Natural killer cell treated with Interleukin-12 subunit alpha and Interleukin-12 subunit beta and Interleukin-15 and Interleukin-18, amount 100 ng/mL, for 72 hours (primary cell): ENCODE results near the gene CDKAL1. TPM values are rescaled to one million over a fixed set of nuclear protein-coding genes. Genes with fewer than 3 reads are reported as not detected.
"Not testable (repeated sequence)": the region's sequence is repeated elsewhere in the genome, so short reads cannot be mapped to it uniquely, and the experiment has no call there.

Source experiments
- ATAC-seq, 2 donors: fragments of 150-1000 bp; cut with Tn5 transposase in 1 of 2; sonication (Bioruptor Pico), chemical (Tn5 transposase) in 1 of 2; 2 replicates each; pipeline ENCODE4 v1.10.0; 2021
- DNase-seq: peaks from one replicate; pipeline ENCODE4 v3.0.0; 2022; ENCODE audit warnings: low spot score
- H3K27ac Mint-ChIP-seq, 2 donors: 1 replicate in 1 of 2; 2 replicates in 1 of 2; pipeline ENCODE4 v1.8.0; 2022; ENCODE audit warnings: mixed read lengths in 2 of 2, mild to moderate bottlenecking in 1 of 2, moderate library complexity in 1 of 2
- H3K27me3 Mint-ChIP-seq, 2 donors: 1 replicate in 1 of 2; 2 replicates in 1 of 2; pipeline ENCODE4 v1.8.0; 2022; ENCODE audit warnings: mixed read lengths in 2 of 2
- H3K36me3 Mint-ChIP-seq: one replicate; pipeline ENCODE4 v1.8.0; 2022; ENCODE audit warnings: mixed read lengths
- H3K4me1 Mint-ChIP-seq, 2 donors: 1 replicate in 1 of 2; 2 replicates in 1 of 2; pipeline ENCODE4 v1.8.0; 2022; ENCODE audit warnings: low read depth in 2 of 2, mixed read lengths in 2 of 2, mild to moderate bottlenecking in 1 of 2
- H3K4me3 Mint-ChIP-seq: one replicate; pipeline ENCODE4 v1.8.0; 2022; ENCODE audit warnings: mixed read lengths
- H3K9me3 Mint-ChIP-seq: 2 replicates; pipeline ENCODE4 v1.8.0; 2022; ENCODE audit warnings: mixed read lengths
- total RNA-seq, 2 donors: library from RNA; stranded (reverse); gene quantifications; one replicate each; pipeline ENCODE4 v1.2.3, GENCODE V29; 2022

The CDKAL1 gene
- total RNA-seq, 2 donors from 2014 or later = 33.7 to 43.8 TPM

GRCh38 chr6:20921578-20921977 lies 387.3 kb downstream of the CDKAL1 start:
- Mint-ChIP-seq H3K4me3 (no peak overlapping the region), H3K27ac (no peak overlapping the region), H3K27me3 (no peaks in the 10 kb centered on the region), H3K4me1 (peaks cover 6 to 21% of the 10 kb centered on the region in 2 donors), H3K9me3 (no peaks in the 10 kb centered on the region), H3K36me3 (peaks cover 6% of the 10 kb centered on the region)
- ATAC-seq (no peak), DNase-seq (no peak)

GRCh38 chr6:20922743-20923142 lies 388.5 kb downstream of the CDKAL1 start:
- Mint-ChIP-seq H3K27ac (no peak overlapping the region), H3K9me3 (no peaks in the 10 kb centered on the region), H3K4me1 (peaks cover 6 to 21% of the 10 kb centered on the region in 2 donors), H3K27me3 (no peaks in the 10 kb centered on the region), H3K4me3 (no peak overlapping the region), H3K36me3 (peaks cover 6% of the 10 kb centered on the region)
- DNase-seq (no peak), ATAC-seq (no peak)

DNA sequence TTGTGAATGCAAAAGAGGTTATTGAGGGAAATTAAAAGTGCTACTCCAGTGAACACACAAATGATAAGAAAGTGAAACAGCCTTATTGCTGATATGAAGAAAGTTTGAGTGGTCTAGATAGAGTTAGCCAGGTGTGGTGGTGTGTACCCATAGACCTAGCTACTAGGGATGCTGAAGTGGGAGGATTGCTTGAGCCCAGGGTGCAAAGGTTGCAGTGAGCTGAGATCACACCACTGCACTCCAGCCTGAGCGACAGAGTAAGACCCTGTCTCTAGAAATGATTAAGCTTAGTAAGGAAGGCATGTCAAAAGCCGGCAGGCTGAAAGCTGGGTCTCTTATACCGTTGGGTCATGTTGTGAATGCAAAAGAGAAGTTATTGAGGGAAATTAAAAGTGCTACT lies 389.8 kb downstream of the CDKAL1 start:
- not testable (repeated sequence) for H3K9me3 Mint-ChIP-seq, H3K36me3 Mint-ChIP-seq, DNase-seq, H3K27ac Mint-ChIP-seq, H3K27me3 Mint-ChIP-seq, H3K4me3 Mint-ChIP-seq
- ATAC-seq = peak in 1 of 2 donors; percentile 18
- peaks cover 6 to 17% of the 10 kb centered on the region in 2 donors for H3K4me1 Mint-ChIP-seq

DNA sequence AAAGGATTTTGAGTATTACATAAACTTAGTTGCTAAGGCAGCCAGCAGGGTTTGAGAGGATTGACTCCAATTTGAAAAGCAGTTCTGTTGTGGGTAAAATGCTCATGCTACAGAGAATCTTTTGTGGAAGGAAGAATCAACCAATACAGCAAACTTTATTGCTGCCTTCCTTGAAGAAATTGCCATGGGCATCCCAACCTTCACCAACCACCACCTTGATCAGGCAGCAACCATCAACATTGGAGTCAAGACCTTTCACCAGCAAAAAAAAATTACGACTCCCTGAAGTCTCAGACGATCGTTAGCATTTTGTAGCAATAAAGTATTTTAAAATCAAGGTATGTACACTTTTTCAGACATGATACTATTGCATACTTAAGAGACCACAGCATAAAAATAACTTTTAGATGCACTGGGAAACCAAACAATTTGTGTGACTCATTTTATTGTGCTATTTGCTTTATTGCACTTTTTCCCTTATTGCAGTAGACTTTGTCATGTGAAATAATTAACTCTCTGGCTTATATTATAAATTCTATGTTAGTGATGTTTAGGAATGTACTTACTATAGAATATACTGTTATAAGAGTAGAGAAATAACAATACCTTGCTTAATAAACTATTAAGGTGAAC lies 390.8 kb downstream of the CDKAL1 start:
- H3K9me3 Mint-ChIP-seq = no peaks in the 10 kb centered on the region
- no peak overlapping the region for H3K4me3 Mint-ChIP-seq
- DNase-seq (no peak), ATAC-seq (no peak)
- H3K27me3 Mint-ChIP-seq = no peaks in the 10 kb centered on the region
- peaks cover 6% of the 10 kb centered on the region for H3K36me3 Mint-ChIP-seq
- H3K4me1 Mint-ChIP-seq = peaks cover 6 to 11% of the 10 kb centered on the region in 2 donors
- H3K27ac Mint-ChIP-seq = no peak overlapping the region

DNA sequence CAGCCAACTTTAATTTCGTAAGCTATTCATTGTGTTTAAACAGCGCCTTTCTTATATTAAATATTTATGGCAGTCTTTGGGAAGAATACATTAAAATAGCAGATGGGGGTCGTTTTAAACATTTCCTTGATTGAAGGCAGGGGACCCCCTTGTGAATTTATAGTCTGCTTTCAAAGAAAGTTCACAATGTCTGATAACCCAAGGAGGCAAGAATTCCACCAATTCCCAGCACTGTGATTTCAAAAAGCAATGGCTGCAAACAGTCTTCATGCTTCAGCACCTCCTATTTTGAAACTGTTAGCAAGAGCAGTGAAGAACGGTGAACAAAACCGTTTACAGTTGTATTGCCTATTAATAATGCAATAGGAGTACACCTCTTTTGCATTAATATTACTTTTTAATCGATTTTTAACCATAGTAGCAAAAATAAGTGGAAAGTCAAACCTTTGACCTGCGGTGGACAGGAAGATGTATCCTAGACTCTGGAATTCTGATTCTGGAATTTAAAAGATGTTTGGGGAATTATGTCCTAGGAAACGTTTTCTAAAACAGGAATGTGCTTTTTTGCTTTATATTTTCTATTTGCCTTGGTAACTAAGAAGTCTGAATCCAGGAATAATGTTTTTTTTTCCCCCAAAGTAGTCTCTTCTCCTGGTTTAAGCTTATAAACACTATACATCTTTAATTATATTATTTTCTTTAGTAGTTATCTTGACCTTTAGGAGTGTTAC lies 393.0 kb downstream of the CDKAL1 start:
- ATAC-seq = no peak
- peaks cover 6 to 10% of the 10 kb centered on the region in 2 donors for H3K4me1 Mint-ChIP-seq

GRCh38 chr6:20929283-20929682 lies 395.0 kb downstream of the CDKAL1 start:
- no peak overlapping the region for H3K4me3 Mint-ChIP-seq
- DNase-seq (no peak), ATAC-seq (no peak)
- no peak overlapping the region for H3K27ac Mint-ChIP-seq
- peaks cover 4% of the 10 kb centered on the region for H3K36me3 Mint-ChIP-seq
- no peaks in the 10 kb centered on the region for H3K9me3 Mint-ChIP-seq
- H3K4me1 Mint-ChIP-seq = peaks cover 0 to 3% of the 10 kb centered on the region in 2 donors
- H3K27me3 Mint-ChIP-seq = no peaks in the 10 kb centered on the region

More for the DNA sequence above, 393.0 kb downstream of the CDKAL1 start:
- Mint-ChIP-seq H3K27ac (no peak overlapping the region), H3K36me3 (peaks cover 6% of the 10 kb centered on the region), H3K4me3 (no peak overlapping the region), H3K27me3 (no peaks in the 10 kb centered on the region), H3K9me3 (no peaks in the 10 kb centered on the region)
- DNase-seq = no peak

DNA sequence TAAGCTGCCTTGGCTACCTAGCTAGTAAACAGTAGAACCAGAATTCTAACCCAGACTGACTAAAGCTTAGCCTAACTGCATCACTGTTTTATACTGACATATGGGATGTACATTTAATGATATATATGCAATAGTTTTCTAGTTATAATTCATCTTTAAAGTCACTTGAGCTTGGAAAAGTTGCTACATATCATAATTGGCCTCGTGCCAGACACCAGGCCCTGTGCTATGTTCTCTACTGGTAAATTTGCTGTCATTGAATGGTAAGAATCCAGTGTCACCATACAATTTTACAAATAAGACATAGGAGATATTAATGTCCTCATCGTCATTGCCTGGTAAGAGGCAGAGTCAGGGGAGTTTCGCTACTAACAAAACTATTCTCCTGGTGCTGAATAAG lies 396.8 kb downstream of the CDKAL1 start:
- no peaks in the 10 kb centered on the region for H3K4me1 Mint-ChIP-seq
- H3K4me3 Mint-ChIP-seq = no peak overlapping the region
- no peaks in the 10 kb centered on the region for H3K27me3 Mint-ChIP-seq
- no peak overlapping the region for H3K27ac Mint-ChIP-seq
- ATAC-seq = no peak
- no peaks in the 10 kb centered on the region for H3K9me3 Mint-ChIP-seq
- no peaks in the 10 kb centered on the region for H3K36me3 Mint-ChIP-seq
- no peak for DNase-seq

DNA sequence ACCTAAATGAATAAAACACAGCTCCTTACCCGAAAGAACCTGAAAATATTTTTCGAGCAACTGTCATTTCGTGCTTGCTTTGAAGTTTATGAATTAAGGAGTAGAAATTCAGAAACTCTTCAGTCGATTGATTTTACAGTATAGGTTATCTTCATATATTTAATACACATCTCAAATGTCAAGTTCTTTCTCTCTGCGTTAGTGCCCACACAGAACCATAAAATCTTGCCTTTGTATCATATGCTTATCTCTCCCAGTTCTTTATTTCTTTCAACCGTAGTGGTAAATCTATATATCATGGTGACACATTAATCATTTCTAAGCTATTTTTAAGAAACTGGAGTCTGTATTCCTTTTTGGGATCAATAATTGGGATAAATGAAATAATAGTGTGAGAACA lies 397.5 kb downstream of the CDKAL1 start:
- no peaks in the 10 kb centered on the region for H3K27me3 Mint-ChIP-seq
- no peaks in the 10 kb centered on the region for H3K36me3 Mint-ChIP-seq
- no peak overlapping the region for H3K27ac Mint-ChIP-seq
- H3K9me3 Mint-ChIP-seq = no peaks in the 10 kb centered on the region
- no peaks in the 10 kb centered on the region for H3K4me1 Mint-ChIP-seq
- no peak overlapping the region for H3K4me3 Mint-ChIP-seq
- DNase-seq = no peak
- ATAC-seq = no peak

- Mint-ChIP-seq H3K9me3 (no peaks in the 10 kb centered on the region), H3K36me3 (no peaks in the 10 kb centered on the region), H3K27me3 (no peaks in the 10 kb centered on the region), H3K4me3 (no peak overlapping the region), H3K4me1 (no peaks in the 10 kb centered on the region), H3K27ac (no peak overlapping the region)
- DNase-seq (no peak), ATAC-seq (no peak)
Measured at GRCh38 chr6:20932284-20932683, 398.0 kb downstream of the CDKAL1 start.

DNA sequence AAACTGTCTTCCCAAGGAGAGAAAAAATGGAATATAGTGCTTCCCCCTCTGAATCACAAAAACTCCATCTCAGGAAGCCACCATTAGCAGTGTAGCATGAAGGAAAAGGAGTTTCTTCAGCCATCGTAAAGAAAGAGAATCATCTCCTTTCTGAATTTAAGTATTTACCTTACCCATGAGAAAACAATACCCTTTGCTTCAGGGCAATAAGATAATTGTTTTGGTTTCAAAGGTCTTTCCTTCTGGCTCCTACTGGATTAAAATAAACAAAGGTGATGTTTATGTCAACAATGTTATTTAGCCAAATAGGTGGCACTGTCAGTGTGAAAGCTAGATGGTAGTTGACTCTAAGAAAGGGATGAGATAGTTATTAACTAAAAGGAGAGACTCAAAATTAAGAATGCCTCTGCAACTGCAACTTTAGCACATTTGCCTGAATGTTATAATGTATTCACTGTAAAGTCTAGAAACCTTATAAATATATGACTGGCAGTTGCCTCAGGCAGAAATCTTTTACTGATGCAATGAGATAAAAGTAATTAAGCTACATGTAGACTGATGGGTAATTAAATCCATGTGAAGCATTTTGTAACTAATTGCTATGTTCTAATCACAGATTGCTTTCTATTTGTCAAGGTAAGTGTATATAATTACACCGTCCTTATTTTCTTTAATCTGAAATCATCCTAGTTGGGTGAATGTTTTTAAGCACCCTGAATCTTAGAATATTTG lies 399.0 kb downstream of the CDKAL1 start:
- ATAC-seq (no peak), DNase-seq (no peak)
- no peaks in the 10 kb centered on the region for H3K36me3 Mint-ChIP-seq
- H3K27ac Mint-ChIP-seq = no peak overlapping the region
- no peaks in the 10 kb centered on the region for H3K27me3 Mint-ChIP-seq
- no peaks in the 10 kb centered on the region for H3K4me1 Mint-ChIP-seq
- no peaks in the 10 kb centered on the region for H3K9me3 Mint-ChIP-seq
- H3K4me3 Mint-ChIP-seq = no peak overlapping the region

DNA sequence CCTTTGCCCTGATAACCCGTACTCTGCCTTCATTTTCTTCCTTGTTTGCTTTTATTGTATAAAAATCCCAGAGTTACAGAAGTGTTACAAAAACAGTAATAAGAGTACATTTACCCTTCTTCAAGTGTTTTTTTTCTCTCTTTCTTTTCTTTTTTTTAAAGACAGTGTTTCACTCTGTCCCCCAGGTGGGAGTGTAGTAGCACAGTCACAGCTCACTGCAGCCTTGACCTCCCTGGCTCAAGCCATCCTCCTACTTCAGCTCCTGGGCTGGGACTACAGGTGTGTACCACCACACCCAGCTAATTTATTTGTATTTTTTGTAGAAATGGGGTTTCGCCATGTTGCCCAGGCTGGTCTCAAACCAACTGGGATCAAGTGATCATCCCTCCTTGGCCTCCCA lies 402.7 kb downstream of the CDKAL1 start:
- Mint-ChIP-seq H3K9me3 (no peaks in the 10 kb centered on the region), H3K27ac (no peak overlapping the region), H3K4me3 (no peak overlapping the region), H3K27me3 (no peaks in the 10 kb centered on the region), H3K4me1 (peaks cover 5% of the 10 kb centered on the region in 2 donors), H3K36me3 (no peaks in the 10 kb centered on the region)
- DNase-seq (no peak), ATAC-seq (no peak)

GRCh38 chr6:20939161-20939775 lies 405.0 kb downstream of the CDKAL1 start:
- no peak overlapping the region for H3K4me3 Mint-ChIP-seq
- peaks cover 5 to 9% of the 10 kb centered on the region in 2 donors for H3K4me1 Mint-ChIP-seq
- no peaks in the 10 kb centered on the region for H3K27me3 Mint-ChIP-seq
- DNase-seq (no peak), ATAC-seq (no peak)
- peaks cover 6% of the 10 kb centered on the region for H3K9me3 Mint-ChIP-seq
- peaks cover 16% of the 10 kb centered on the region for H3K36me3 Mint-ChIP-seq
- no peak overlapping the region for H3K27ac Mint-ChIP-seq

- peaks cover 6% of the 10 kb centered on the region for H3K9me3 Mint-ChIP-seq
- ATAC-seq = no peak
- H3K36me3 Mint-ChIP-seq = peaks cover 17% of the 10 kb centered on the region
- no peak for DNase-seq
- H3K4me1 Mint-ChIP-seq = peaks cover 14 to 24% of the 10 kb centered on the region in 2 donors
- H3K27ac Mint-ChIP-seq = no peak overlapping the region
- H3K4me3 Mint-ChIP-seq = no peak overlapping the region
- H3K27me3 Mint-ChIP-seq = no peaks in the 10 kb centered on the region
Measured at GRCh38 chr6:20943040-20943627, 408.9 kb downstream of the CDKAL1 start.
